ENCODE measurements around the gene ATG5.

ATG5 gene

DNA sequence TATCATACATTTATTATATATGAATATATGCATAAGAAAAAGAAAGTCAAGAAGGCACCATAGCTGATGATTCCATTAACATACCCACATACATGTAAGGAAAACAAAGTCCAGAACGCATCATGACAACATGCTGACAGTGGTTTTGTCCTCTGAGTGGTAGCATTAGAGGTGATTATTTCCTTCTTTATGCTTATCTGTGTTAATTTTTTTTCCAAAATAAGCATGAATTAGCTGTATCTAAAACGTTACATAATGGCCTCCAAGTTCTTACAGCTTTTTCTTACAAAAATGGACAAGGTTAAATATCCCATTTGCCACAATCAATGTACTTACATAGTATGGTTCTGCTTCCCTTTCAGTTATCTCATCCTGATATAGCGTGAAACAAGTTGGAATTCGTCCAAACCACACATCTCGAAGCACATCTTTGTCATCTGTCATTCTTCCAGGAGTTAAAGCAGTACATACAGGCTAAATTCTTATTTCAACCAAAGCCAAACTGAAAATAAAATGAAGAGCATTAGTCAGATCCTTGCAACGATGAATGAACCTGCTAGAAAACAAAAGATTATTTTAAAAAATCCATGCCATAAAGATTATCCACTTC lies 9.7 kb downstream of the ATG5 start:
- TF ChIP-seq, protein P1, sequence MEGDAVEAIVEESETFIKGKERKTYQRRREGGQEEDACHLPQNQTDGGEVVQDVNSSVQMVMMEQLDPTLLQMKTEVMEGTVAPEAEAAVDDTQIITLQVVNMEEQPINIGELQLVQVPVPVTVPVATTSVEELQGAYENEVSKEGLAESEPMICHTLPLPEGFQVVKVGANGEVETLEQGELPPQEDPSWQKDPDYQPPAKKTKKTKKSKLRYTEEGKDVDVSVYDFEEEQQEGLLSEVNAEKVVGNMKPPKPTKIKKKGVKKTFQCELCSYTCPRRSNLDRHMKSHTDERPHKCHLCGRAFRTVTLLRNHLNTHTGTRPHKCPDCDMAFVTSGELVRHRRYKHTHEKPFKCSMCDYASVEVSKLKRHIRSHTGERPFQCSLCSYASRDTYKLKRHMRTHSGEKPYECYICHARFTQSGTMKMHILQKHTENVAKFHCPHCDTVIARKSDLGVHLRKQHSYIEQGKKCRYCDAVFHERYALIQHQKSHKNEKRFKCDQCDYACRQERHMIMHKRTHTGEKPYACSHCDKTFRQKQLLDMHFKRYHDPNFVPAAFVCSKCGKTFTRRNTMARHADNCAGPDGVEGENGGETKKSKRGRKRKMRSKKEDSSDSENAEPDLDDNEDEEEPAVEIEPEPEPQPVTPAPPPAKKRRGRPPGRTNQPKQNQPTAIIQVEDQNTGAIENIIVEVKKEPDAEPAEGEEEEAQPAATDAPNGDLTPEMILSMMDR (IDR thresholded peaks at IDR 0.05; ENCODE audit: low read length, missing control alignments), result no peak
- DNase-seq (ENCODE audit: low read depth), result no peak
- no peak overlapping the region for H3K4me3 ChIP-seq (replicated peaks; ENCODE audit: low read depth, low read length)

- TF ChIP-seq, protein P1 (IDR thresholded peaks at IDR 0.05; ENCODE audit: low read length, missing control alignments), result no peak
- DNase-seq (ENCODE audit: low read depth), result peak; percentile 43
- no peak overlapping the region for H3K4me3 ChIP-seq (replicated peaks; ENCODE audit: low read depth, low read length)
These were observed 15.7 kb downstream of the ATG5 start for GRCh38 chr6:106309766-106310373.

- no peak for DNase-seq (ENCODE audit: low read depth)
- no peak overlapping the region for H3K4me3 ChIP-seq (replicated peaks; ENCODE audit: low read depth, low read length)
- TF ChIP-seq, protein P1 (IDR thresholded peaks at IDR 0.05; ENCODE audit: low read length, missing control alignments), result no peak
These were observed 16.6 kb downstream of the ATG5 start for GRCh38 chr6:106308985-106309384.

DNA sequence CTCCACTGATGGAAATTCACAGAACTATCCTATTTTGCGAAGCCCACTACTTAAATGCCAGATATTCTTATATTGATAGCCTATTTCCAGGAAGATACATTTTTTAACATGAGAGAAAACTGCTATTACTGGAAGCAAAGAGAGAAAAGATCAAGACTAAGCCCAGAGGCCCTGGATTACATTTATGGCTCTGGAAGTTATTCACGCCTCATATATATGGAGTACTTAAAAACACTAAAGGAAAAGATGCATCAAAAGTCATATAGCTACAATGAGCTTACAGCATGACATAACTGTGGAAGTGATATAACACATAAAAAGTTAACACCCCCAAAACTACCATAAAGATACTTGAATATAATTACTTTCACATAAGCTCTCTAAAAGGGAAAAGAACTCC lies 19.8 kb downstream of the ATG5 start:
- H3K4me3 ChIP-seq (replicated peaks; ENCODE audit: low read depth, low read length), result no peak overlapping the region
- TF ChIP-seq, protein P1 (IDR thresholded peaks at IDR 0.05; ENCODE audit: low read length, missing control alignments), result no peak
- DNase-seq (ENCODE audit: low read depth), result no peak

GRCh38 chr6:106300944-106301343 lies 24.6 kb downstream of the ATG5 start:
- peak; percentile 68 for DNase-seq (ENCODE audit: low read depth)
- no peak overlapping the region for H3K4me3 ChIP-seq (replicated peaks; ENCODE audit: low read depth, low read length)
- TF ChIP-seq, protein P1 (IDR thresholded peaks at IDR 0.05; ENCODE audit: low read length, missing control alignments), result peak; percentile 54

DNA sequence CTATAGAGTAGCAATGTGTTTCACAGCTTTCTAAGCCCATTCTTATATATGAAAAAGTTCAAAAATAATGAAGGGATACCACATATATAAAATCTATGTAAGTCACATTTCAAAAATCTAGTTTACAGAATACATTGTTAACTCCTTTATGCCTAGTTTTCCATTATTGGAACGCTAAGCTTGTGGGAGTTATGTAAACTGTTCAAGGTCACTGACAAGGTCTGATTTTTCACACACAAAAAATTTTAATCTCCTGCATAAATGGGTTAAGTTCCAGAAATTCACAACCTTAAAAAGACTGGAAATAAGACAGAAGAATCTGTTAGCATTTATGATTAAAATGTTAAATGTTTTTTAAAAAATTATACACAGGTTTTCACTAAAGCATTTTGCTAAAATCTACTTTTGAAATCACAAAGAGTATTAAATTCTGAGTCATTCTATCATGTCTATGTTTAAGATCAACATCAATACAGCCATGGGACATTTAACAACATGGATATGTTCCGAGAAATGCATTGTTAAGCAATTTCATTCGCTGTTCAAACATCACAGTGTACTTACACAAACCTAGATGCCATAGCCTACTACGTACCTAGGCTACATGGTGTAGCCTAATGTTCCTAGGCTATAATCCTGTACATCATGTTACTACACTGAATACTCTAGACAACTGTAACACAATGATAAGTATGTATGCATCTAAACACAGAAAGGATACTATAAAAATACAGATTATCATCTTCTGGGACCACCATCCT lies 25.4 kb downstream of the ATG5 start:
- no peak overlapping the region for H3K4me3 ChIP-seq (replicated peaks; ENCODE audit: low read depth, low read length)
- no peak for DNase-seq (ENCODE audit: low read depth)
- TF ChIP-seq, protein P1 (IDR thresholded peaks at IDR 0.05; ENCODE audit: low read length, missing control alignments), result no peak

Data from fibroblast of pulmonary artery (primary cell).